ENCODE results near the gene FAIM. TPM values are rescaled to one million over a fixed set of nuclear protein-coding genes. Genes with fewer than 3 reads are reported as not detected.

The FAIM gene
- total RNA-seq, 2 donors from 2014 or later: 6.8 to 9.6 TPM

GRCh38 chr3:138625707-138626365 lies 17.3 kb downstream of the FAIM start:
- Mint-ChIP-seq H3K4me1 (ENCODE audit: low read depth in 2 of 2) (no peaks in the 10 kb centered on the region), H3K36me3 (peaks cover 7% of the 10 kb centered on the region), H3K4me3 (no peak overlapping the region), H3K9me3 (no peaks in the 10 kb centered on the region), H3K27me3 (no peaks in the 10 kb centered on the region), H3K27ac (no peak overlapping the region)
- ATAC-seq (no peak), DNase-seq (ENCODE audit: low spot score) (no peak)

GRCh38 chr3:138629526-138629925 lies 21.0 kb downstream of the FAIM start:
- H3K27ac Mint-ChIP-seq: no peak overlapping the region
- ATAC-seq (no peak), DNase-seq (ENCODE audit: low spot score) (no peak)
- H3K4me3 Mint-ChIP-seq: no peak overlapping the region
- H3K4me1 Mint-ChIP-seq (ENCODE audit: low read depth in 2 of 2): no peaks in the 10 kb centered on the region
- H3K9me3 Mint-ChIP-seq: no peaks in the 10 kb centered on the region
- H3K27me3 Mint-ChIP-seq: no peaks in the 10 kb centered on the region
- H3K36me3 Mint-ChIP-seq: peaks cover 7% of the 10 kb centered on the region

GRCh38 chr3:138638641-138639040 lies 30.1 kb downstream of the FAIM start:
- H3K36me3 Mint-ChIP-seq: peaks cover 9% of the 10 kb centered on the region
- H3K27me3 Mint-ChIP-seq: no peaks in the 10 kb centered on the region
- peaks cover 11% of the 10 kb centered on the region for H3K9me3 Mint-ChIP-seq
- H3K4me1 Mint-ChIP-seq (ENCODE audit: low read depth in 2 of 2): peaks cover 0 to 6% of the 10 kb centered on the region in 2 donors
- H3K27ac Mint-ChIP-seq: no peak overlapping the region
- ATAC-seq (no peak), DNase-seq (ENCODE audit: low spot score) (no peak)
- no peak overlapping the region for H3K4me3 Mint-ChIP-seq

- H3K36me3 Mint-ChIP-seq: peaks cover 21% of the 10 kb centered on the region
- H3K9me3 Mint-ChIP-seq: peaks cover 19% of the 10 kb centered on the region
- no peak overlapping the region for H3K4me3 Mint-ChIP-seq
- H3K27me3 Mint-ChIP-seq: no peaks in the 10 kb centered on the region
- H3K4me1 Mint-ChIP-seq (ENCODE audit: low read depth in 2 of 2): peaks cover 0 to 6% of the 10 kb centered on the region in 2 donors
- no peak overlapping the region for H3K27ac Mint-ChIP-seq
- ATAC-seq: no peak
- DNase-seq (ENCODE audit: low spot score): no peak
Observed at GRCh38 chr3:138640537-138640936, 32.0 kb downstream of the FAIM start.

- H3K27ac Mint-ChIP-seq: no peak overlapping the region
- H3K4me3 Mint-ChIP-seq: no peak overlapping the region
- no peak for ATAC-seq
- peaks cover 26% of the 10 kb centered on the region for H3K9me3 Mint-ChIP-seq
- peaks cover 0 to 2% of the 10 kb centered on the region in 2 donors for H3K4me1 Mint-ChIP-seq (ENCODE audit: low read depth in 2 of 2)
- H3K36me3 Mint-ChIP-seq: peaks cover 35% of the 10 kb centered on the region
- H3K27me3 Mint-ChIP-seq: no peaks in the 10 kb centered on the region
- DNase-seq (ENCODE audit: low spot score): no peak
Observed at GRCh38 chr3:138642226-138642926, 33.8 kb downstream of the FAIM start.

GRCh38 chr3:138642927-138643253 lies 34.3 kb downstream of the FAIM start:
- DNase-seq (ENCODE audit: low spot score) (no peak), ATAC-seq (no peak)
- Mint-ChIP-seq H3K9me3 (peaks cover 26% of the 10 kb centered on the region), H3K4me3 (no peak overlapping the region), H3K4me1 (ENCODE audit: low read depth in 2 of 2) (peaks cover 0 to 2% of the 10 kb centered on the region in 2 donors), H3K27ac (no peak overlapping the region), H3K36me3 (peaks cover 35% of the 10 kb centered on the region), H3K27me3 (no peaks in the 10 kb centered on the region)

GRCh38 chr3:138646008-138646407 lies 37.4 kb downstream of the FAIM start:
- DNase-seq (ENCODE audit: low spot score): no peak
- no peak overlapping the region for H3K27ac Mint-ChIP-seq
- peaks cover 51% of the 10 kb centered on the region for H3K36me3 Mint-ChIP-seq
- ATAC-seq: no peak
- H3K4me3 Mint-ChIP-seq: no peak overlapping the region
- no peaks in the 10 kb centered on the region for H3K4me1 Mint-ChIP-seq (ENCODE audit: low read depth in 2 of 2)
- H3K9me3 Mint-ChIP-seq: peaks cover 26% of the 10 kb centered on the region
- no peaks in the 10 kb centered on the region for H3K27me3 Mint-ChIP-seq

GRCh38 chr3:138646513-138646912 lies 37.9 kb downstream of the FAIM start:
- Mint-ChIP-seq H3K4me3 (no peak overlapping the region), H3K27me3 (no peaks in the 10 kb centered on the region), H3K9me3 (peaks cover 25% of the 10 kb centered on the region), H3K27ac (no peak overlapping the region), H3K36me3 (peaks cover 51% of the 10 kb centered on the region), H3K4me1 (ENCODE audit: low read depth in 2 of 2) (no peaks in the 10 kb centered on the region)
- ATAC-seq: no peak
- no peak for DNase-seq (ENCODE audit: low spot score)

GRCh38 chr3:138649134-138649533 lies 40.6 kb downstream of the FAIM start:
- Mint-ChIP-seq H3K9me3 (peaks cover 15% of the 10 kb centered on the region), H3K27me3 (no peaks in the 10 kb centered on the region), H3K4me1 (ENCODE audit: low read depth in 2 of 2) (no peaks in the 10 kb centered on the region), H3K36me3 (peaks cover 41% of the 10 kb centered on the region), H3K4me3 (no peak overlapping the region), H3K27ac (no peak overlapping the region)
- DNase-seq (ENCODE audit: low spot score): no peak
- no peak for ATAC-seq

GRCh38 chr3:138653567-138653966 lies 45.0 kb downstream of the FAIM start:
- no peak for DNase-seq (ENCODE audit: low spot score)
- no peak for ATAC-seq
- H3K36me3 Mint-ChIP-seq: peaks cover 13% of the 10 kb centered on the region

GRCh38 chr3:138657508-138657907 lies 48.9 kb downstream of the FAIM start:
- DNase-seq (ENCODE audit: low spot score) (no peak), ATAC-seq (no peak)
- Mint-ChIP-seq H3K27me3 (no peaks in the 10 kb centered on the region), H3K36me3 (no peaks in the 10 kb centered on the region), H3K4me1 (ENCODE audit: low read depth in 2 of 2) (peaks cover 0 to 3% of the 10 kb centered on the region in 2 donors), H3K9me3 (no peaks in the 10 kb centered on the region), H3K27ac (no peak overlapping the region), H3K4me3 (no peak overlapping the region)

More at GRCh38 chr3:138653567-138653966, 45.0 kb downstream of the FAIM start:
- H3K9me3 Mint-ChIP-seq: no peaks in the 10 kb centered on the region
- H3K4me1 Mint-ChIP-seq (ENCODE audit: low read depth in 2 of 2): peaks cover 0 to 3% of the 10 kb centered on the region in 2 donors
- no peaks in the 10 kb centered on the region for H3K27me3 Mint-ChIP-seq
- no peak overlapping the region for H3K27ac Mint-ChIP-seq
- no peak overlapping the region for H3K4me3 Mint-ChIP-seq

GRCh38 chr3:138668107-138668506 lies 59.5 kb downstream of the FAIM start:
- no peaks in the 10 kb centered on the region for H3K27me3 Mint-ChIP-seq
- no peak for ATAC-seq
- peak overlapping the region in 1 of 2 donors; percentile 45 for H3K27ac Mint-ChIP-seq
- peaks cover 8% of the 10 kb centered on the region for H3K36me3 Mint-ChIP-seq
- H3K9me3 Mint-ChIP-seq: no peaks in the 10 kb centered on the region
- no peak overlapping the region for H3K4me3 Mint-ChIP-seq
- DNase-seq (ENCODE audit: low spot score): no peak
- H3K4me1 Mint-ChIP-seq (ENCODE audit: low read depth in 2 of 2): no peaks in the 10 kb centered on the region

- peaks cover 3% of the 10 kb centered on the region for H3K9me3 Mint-ChIP-seq
- no peak overlapping the region for H3K27ac Mint-ChIP-seq
- no peak overlapping the region for H3K4me3 Mint-ChIP-seq
- H3K36me3 Mint-ChIP-seq: peaks cover 18% of the 10 kb centered on the region
- no peaks in the 10 kb centered on the region for H3K27me3 Mint-ChIP-seq
- no peak for ATAC-seq
- H3K4me1 Mint-ChIP-seq (ENCODE audit: low read depth in 2 of 2): no peaks in the 10 kb centered on the region
- DNase-seq (ENCODE audit: low spot score): no peak
Observed at GRCh38 chr3:138670407-138670806, 61.8 kb downstream of the FAIM start.

- H3K27ac Mint-ChIP-seq: no peak overlapping the region
- peaks cover 3% of the 10 kb centered on the region for H3K9me3 Mint-ChIP-seq
Observed at GRCh38 chr3:138673641-138674530, 65.3 kb downstream of the FAIM start.

More at GRCh38 chr3:138673641-138674530, 65.3 kb downstream of the FAIM start:
- Mint-ChIP-seq H3K4me3 (no peak overlapping the region), H3K36me3 (peaks cover 32% of the 10 kb centered on the region), H3K4me1 (ENCODE audit: low read depth in 2 of 2) (no peaks in the 10 kb centered on the region), H3K27me3 (no peaks in the 10 kb centered on the region)
- DNase-seq (ENCODE audit: low spot score) (no peak), ATAC-seq (no peak)

All from natural killer cell treated with Interleukin-12 subunit alpha and Interleukin-12 subunit beta and Interleukin-15 and Interleukin-18, amount 100 ng/mL, for 72 hours (primary cell).